K562 (cell line): ENCODE measurements around the gene ZDHHC19. TPM values are rescaled to one million over a fixed set of nuclear protein-coding genes. Genes with fewer than 3 reads are reported as not detected.

Experiments used
- ATAC-seq: fragments of 200-7000 bp; cut with Tn5 transposase; 3 replicates; pipeline ENCODE4 v1.9.1; 2020; ENCODE audit warnings: moderate library complexity
- BruUV-seq: library from RNA; stranded (reverse); fragments of 400-500 nt; replicated peaks from 2 replicates; lab custom pipeline; 2021; lab: Mats Ljungman, UMichigan
- CTCF ChIA-PET: fragments of 300-600 bp; formaldehyde crosslinking; extraction: SDS; loops from one replicate; lab custom pipeline; 2021; ENCODE audit warnings: low intra/inter-chr PET ratio; lab: Yijun Ruan, JAX
- POLR2A ChIA-PET: fragments of 300-600, 350-650 bp; sonication (Branson Sonifier 250); formaldehyde crosslinking; extraction: SDS; loops from one replicate; lab custom pipeline; 2021; ENCODE audit warnings: antibody characterized with exemption, inconsistent platforms; lab: Yijun Ruan, JAX
- DNase-seq, 4 experiments: peaks; one replicate each; pipeline versions ENCODE4 v3.0.0 to v3.0.0-alpha.2; 2011 to 2018; ENCODE audit warnings: low spot score in 3 of 4, mixed read lengths in 3 of 4; ENCODE audit errors: extremely low read depth in 1 of 4
- FAIRE-seq: peaks from 2 replicates; lab custom pipeline; 2011; peaks lifted over from hg19 to GRCh38; lab: Jason Lieb, UNC
- H2AFZ ChIP-seq: 2 replicates; pipeline ENCODE4 v1.6.0; 2011; ENCODE audit warnings: low read depth, low read length, control low read depth, inconsistent platforms
- H3K27ac ChIP-seq: fragments of 200-600 bp; 3 replicates; pipeline ENCODE4 v1.8.0; 2011; ENCODE audit warnings: low read depth, mild to moderate bottlenecking, control low read depth, inconsistent platforms, low read length, moderate library complexity, mixed read lengths; ENCODE audit errors: extremely low read depth
- H3K27me3 ChIP-seq, 2 experiments: fragments of 300-600 bp in 1 of 2; 2 replicates in 1 of 2; 3 replicates in 1 of 2; pipeline versions ENCODE4 v1.6.0 to v1.8.0; 2011; ENCODE audit warnings: inconsistent platforms in 2 of 2, low read length in 2 of 2, mild to moderate bottlenecking in 1 of 2, mixed read lengths in 1 of 2, moderate library complexity in 1 of 2; ENCODE audit not compliant: control insufficient read depth in 2 of 2, insufficient read depth in 2 of 2
- H3K36me3 ChIP-seq: fragments of 300-600 bp; 3 replicates; pipeline ENCODE4 v1.8.0; 2011; ENCODE audit warnings: mild to moderate bottlenecking, low read length, inconsistent platforms; ENCODE audit not compliant: control insufficient read depth, insufficient read depth
- H3K4me1 ChIP-seq, 2 experiments: fragments of 200-600 bp in 1 of 2; replicated peaks in 1 of 2; 2 replicates in 1 of 2; 3 replicates in 1 of 2; pipeline versions ENCODE4 v1.5.1 to v1.8.0; 2011; ENCODE audit warnings: inconsistent platforms in 2 of 2, low read length in 2 of 2, mild to moderate bottlenecking in 1 of 2, mixed read lengths in 1 of 2, moderate library complexity in 1 of 2; ENCODE audit not compliant: control insufficient read depth in 2 of 2, insufficient read depth in 2 of 2
- H3K4me2 ChIP-seq: 2 replicates; pipeline ENCODE4 v1.6.1; 2011; ENCODE audit warnings: low read length, control low read depth, inconsistent platforms, mixed read lengths; ENCODE audit not compliant: insufficient read depth
- H3K4me3 ChIP-seq: fragments of 200-600 bp; sonication (generic), shearing (Covaris generic); 2 replicates; pipeline ENCODE4 v1.5.1; 2016; ENCODE audit warnings: control low read depth, inconsistent platforms
- H3K79me2 ChIP-seq: fragments of 200-600 bp; 3 replicates; pipeline ENCODE4 v1.8.0; 2011; ENCODE audit warnings: low read length, inconsistent platforms; ENCODE audit not compliant: control insufficient read depth, insufficient read depth
- H3K9ac ChIP-seq, 2 experiments: 2 replicates each; pipeline versions ENCODE4 v1.6.0 to v1.6.1; 2011; ENCODE audit warnings: low read depth in 2 of 2, low read length in 2 of 2, control low read depth in 1 of 2, inconsistent platforms in 1 of 2, mild to moderate bottlenecking in 1 of 2, mixed read lengths in 1 of 2; ENCODE audit not compliant: insufficient read depth in 1 of 2
- H3K9me1 ChIP-seq: one replicate; pipeline ENCODE4 v1.6.0; 2011; ENCODE audit warnings: inconsistent platforms, mild to moderate bottlenecking, low read length, moderate library complexity; ENCODE audit not compliant: control insufficient read depth, insufficient read depth
- H3K9me3 ChIP-seq: replicated peaks from 2 replicates; pipeline ENCODE4 v1.5.1; 2011; ENCODE audit warnings: low read depth, low read length, inconsistent platforms; ENCODE audit not compliant: control insufficient read depth, insufficient read depth
- H4K20me1 ChIP-seq: replicated peaks from 2 replicates; pipeline ENCODE4 v1.6.1; 2011; ENCODE audit warnings: low read length, inconsistent platforms, mixed read lengths; ENCODE audit not compliant: control insufficient read depth, insufficient read depth
- PHF8 ChIP-seq: fragments of 200-600 bp; sonication (generic); IDR thresholded peaks from 2 replicates; pipeline ENCODE4 v1.6.1; 2012; ENCODE audit warnings: mixed run types, mild to moderate bottlenecking, inconsistent platforms, low read length, moderate library complexity, borderline replicate concordance
- RBM15 ChIP-seq: fragments of 200-400 bp; formaldehyde crosslinking; IDR thresholded peaks from 2 replicates; pipeline ENCODE4 v1.6.1; 2018; ENCODE audit warnings: mild to moderate bottlenecking, low read length, moderate library complexity; ENCODE audit not compliant: insufficient read depth
- U2AF1 ChIP-seq: fragments of 200-400 bp; formaldehyde crosslinking; optimal IDR thresholded peaks from 2 replicates; pipeline ENCODE3; 2017; ENCODE audit warnings: mild to moderate bottlenecking, low read depth, low read length, moderate library complexity
- ZKSCAN1 ChIP-seq: fragments of 150-350 bp; IDR thresholded peaks from 2 replicates; pipeline ENCODE4 v1.6.1; 2016; ENCODE audit warnings: low read depth, low read length
- ZNF212 ChIP-seq: fragments of 450-650 bp; formaldehyde crosslinking; IDR thresholded peaks from 2 replicates; pipeline ENCODE4 v1.4.0; 2020; ENCODE audit warnings: mild to moderate bottlenecking
- whole genome bisulfite sequencing: fragments of 100-300 bp; shearing (Covaris generic); methylation state at CpG from one replicate; pipeline ENCODE4 v1.1.6; 2016; ENCODE audit warnings: low coverage, mixed read lengths; ENCODE audit not compliant: insufficient coverage; ENCODE audit errors: missing lambda C conversion rate; 5-methylcytosine and 5-hydroxymethylcytosine counted together
- in situ Hi-C: fragments of 300-500 bp; cut with MboI; formaldehyde crosslinking; loops from 4 replicates; pipeline ENCODE4 v1.15.0; 2018; ENCODE audit warnings: inconsistent platforms, mixed read lengths
- intact Hi-C: fragments of 100-400 bp; cut with micrococcal nuclease; formaldehyde crosslinking; loops from 2 replicates; pipeline ENCODE4 v1.14.2; 2022
- polyA plus RNA-seq, 8 experiments: library from polyadenylated mRNA; depleted of rRNA in 4 of 8; stranded (reverse) in 5 of 8; unstranded in 3 of 8; fragments of >200 nt; fragmentation: Nextera tagmentation in 2 of 8; fragmentation: Illumina TruSeq in 1 of 8; extraction: Ambion mirVana in 2 of 8; extraction: Trizol in 1 of 8; gene quantifications; 2 replicates each; pipeline versions ENCODE4 v1.2.1 to v1.2.3, GENCODE V29; 2011 to 2014; ENCODE audit warnings: inconsistent platforms in 1 of 8, missing spikeins in 1 of 8
- total RNA-seq, 7 experiments: library from RNA; depleted of rRNA in 6 of 7; stranded (reverse); fragments of >200 nt in 6 of 7; fragmentation: Illumina TruSeq in 2 of 7; extraction: Trizol in 2 of 7; gene quantifications; 2 replicates each; pipeline versions ENCODE4 v1.2.1 to v1.2.3, GENCODE V29; 2011 to 2021; ENCODE audit warnings: low replicate concordance in 1 of 7
- TF ChIP-seq, protein P1 (sequence below): sonication (generic); formaldehyde crosslinking; IDR thresholded peaks from 2 replicates; pipeline ENCODE4 v1.8.0; 2022; ENCODE audit warnings: mild to moderate bottlenecking, missing genetic modification reagents
- TF ChIP-seq, protein P2 (sequence below): IDR thresholded peaks from 2 replicates; pipeline ENCODE4 v1.6.1; 2011; ENCODE audit warnings: borderline replicate concordance, low read depth, mild to moderate bottlenecking, moderate library complexity, low read length; ENCODE audit not compliant: insufficient read depth, poor library complexity, severe bottlenecking
- TF ChIP-seq, protein P3 (sequence below), 3 experiments: fragments of 200-800 bp in 1 of 3; sonication (Bioruptor generic) in 1 of 3; sonication (generic) in 1 of 3; formaldehyde crosslinking in 1 of 3; IDR thresholded peaks; 2 replicates each; pipeline versions ENCODE4 v1.6.1 to v1.8.0; 2016 to 2022; ENCODE audit warnings: mild to moderate bottlenecking in 2 of 3, missing compliant biosample characterization in 2 of 3, missing genetic modification characterization in 2 of 3, missing genetic modification reagents in 1 of 3

Gene ZDHHC19
- total and polyA plus RNA-seq, 9 of the 15 experiments (the other 6 are each of a cell fraction or from before 2014, with no cell fraction given) = 0.40 to 5.5 (median 1.1) TPM

DNA sequence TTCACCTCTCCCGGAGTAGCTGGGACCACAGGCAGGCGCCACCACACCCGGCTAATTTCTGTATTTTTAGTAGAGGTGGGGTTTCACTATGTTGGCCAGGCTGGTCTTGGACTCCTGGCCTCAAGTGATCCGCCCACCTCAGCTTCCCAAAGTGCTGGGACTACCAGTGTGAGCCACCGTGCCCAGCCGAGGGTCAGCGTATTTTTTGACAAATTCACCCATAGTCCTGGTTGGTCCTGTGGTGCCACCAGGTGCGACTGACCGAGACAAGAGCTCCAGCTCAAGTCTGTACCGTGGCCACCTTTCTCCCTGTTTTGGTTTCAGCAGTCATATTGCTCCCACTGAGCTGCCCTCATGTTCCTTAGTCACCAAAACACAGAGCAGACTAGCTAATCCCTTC lies 13.9 kb upstream of the ZDHHC19 start:
- no peaks in the 10 kb centered on the region for H3K36me3 ChIP-seq
- ChIA-PET CTCF (no interaction called here), POLR2A (interaction anchor here (0.5 to 1.5 kb wide), 5 partner anchors 9 to 287 kb away, joined by 3 to 4 read pairs (median 4); no protein-coding TSS in a partner anchor)
- H3K27me3 ChIP-seq = no peaks in the 10 kb centered on the region
- intact Hi-C loops (no loop called here), in situ Hi-C loops (no loop called here)
- H3K9me1 ChIP-seq = no peaks in the 10 kb centered on the region
- peak overlapping the region; percentile 44; the same call in 1 of the 2 replicates for H2AFZ ChIP-seq
- H3K9ac ChIP-seq = peak overlapping the region in 1 of 2 experiments; percentile 6; a peak in 1 of 4 replicates
- no peak for FAIRE-seq
- no peak overlapping the region for H3K27ac ChIP-seq
- 64% methylated on average over 6 of the region's 10 CpGs for WGBS
- peaks cover 10 to 17% of the 10 kb centered on the region in 2 experiments; a peak in 4 of 5 replicates for H3K4me1 ChIP-seq
- H3K4me2 ChIP-seq = no peak overlapping the region
- BruUV-seq = no TSS peak
- no peak for DNase-seq
- H3K79me2 ChIP-seq = no peaks in the 10 kb centered on the region
- no peak overlapping the region for H3K4me3 ChIP-seq
- no peak for ATAC-seq
- no peaks in the 10 kb centered on the region for H3K9me3 ChIP-seq
- no peaks in the 10 kb centered on the region for H4K20me1 ChIP-seq
- TF ChIP-seq, protein P1, sequence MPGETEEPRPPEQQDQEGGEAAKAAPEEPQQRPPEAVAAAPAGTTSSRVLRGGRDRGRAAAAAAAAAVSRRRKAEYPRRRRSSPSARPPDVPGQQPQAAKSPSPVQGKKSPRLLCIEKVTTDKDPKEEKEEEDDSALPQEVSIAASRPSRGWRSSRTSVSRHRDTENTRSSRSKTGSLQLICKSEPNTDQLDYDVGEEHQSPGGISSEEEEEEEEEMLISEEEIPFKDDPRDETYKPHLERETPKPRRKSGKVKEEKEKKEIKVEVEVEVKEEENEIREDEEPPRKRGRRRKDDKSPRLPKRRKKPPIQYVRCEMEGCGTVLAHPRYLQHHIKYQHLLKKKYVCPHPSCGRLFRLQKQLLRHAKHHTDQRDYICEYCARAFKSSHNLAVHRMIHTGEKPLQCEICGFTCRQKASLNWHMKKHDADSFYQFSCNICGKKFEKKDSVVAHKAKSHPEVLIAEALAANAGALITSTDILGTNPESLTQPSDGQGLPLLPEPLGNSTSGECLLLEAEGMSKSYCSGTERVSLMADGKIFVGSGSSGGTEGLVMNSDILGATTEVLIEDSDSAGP (CRISPR knock-in tag) = no peak
- no peak for TF ChIP-seq U2AF1
- no peak for TF ChIP-seq RBM15
- TF ChIP-seq, protein P2, sequence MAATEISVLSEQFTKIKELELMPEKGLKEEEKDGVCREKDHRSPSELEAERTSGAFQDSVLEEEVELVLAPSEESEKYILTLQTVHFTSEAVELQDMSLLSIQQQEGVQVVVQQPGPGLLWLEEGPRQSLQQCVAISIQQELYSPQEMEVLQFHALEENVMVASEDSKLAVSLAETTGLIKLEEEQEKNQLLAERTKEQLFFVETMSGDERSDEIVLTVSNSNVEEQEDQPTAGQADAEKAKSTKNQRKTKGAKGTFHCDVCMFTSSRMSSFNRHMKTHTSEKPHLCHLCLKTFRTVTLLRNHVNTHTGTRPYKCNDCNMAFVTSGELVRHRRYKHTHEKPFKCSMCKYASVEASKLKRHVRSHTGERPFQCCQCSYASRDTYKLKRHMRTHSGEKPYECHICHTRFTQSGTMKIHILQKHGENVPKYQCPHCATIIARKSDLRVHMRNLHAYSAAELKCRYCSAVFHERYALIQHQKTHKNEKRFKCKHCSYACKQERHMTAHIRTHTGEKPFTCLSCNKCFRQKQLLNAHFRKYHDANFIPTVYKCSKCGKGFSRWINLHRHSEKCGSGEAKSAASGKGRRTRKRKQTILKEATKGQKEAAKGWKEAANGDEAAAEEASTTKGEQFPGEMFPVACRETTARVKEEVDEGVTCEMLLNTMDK = no peak
- TF ChIP-seq ZKSCAN1 = no peak
- TF ChIP-seq, protein P3, sequence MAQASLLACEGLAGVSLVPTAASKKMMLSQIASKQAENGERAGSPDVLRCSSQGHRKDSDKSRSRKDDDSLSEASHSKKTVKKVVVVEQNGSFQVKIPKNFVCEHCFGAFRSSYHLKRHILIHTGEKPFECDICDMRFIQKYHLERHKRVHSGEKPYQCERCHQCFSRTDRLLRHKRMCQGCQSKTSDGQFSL (CRISPR knock-in tag; IDR thresholded peaks at IDR 0.05) = no peak
- TF ChIP-seq, protein P3 (tag; IDR thresholded peaks at IDR 0.05) = 0 out of 4 replicates have a peak, but pooled peaks of 1 of the 2 experiments have one; percentile 26
- no peak for TF ChIP-seq ZNF212 (CRISPR knock-in tag)
- no peak for TF ChIP-seq PHF8
